HG02642 (cell line): ENCODE measurements around the gene MITD1.
"Not testable (repeated sequence)": the region's sequence is repeated elsewhere in the genome, so short reads cannot be mapped to it uniquely, and the experiment has no call there.

Experiments
- ATAC-seq: cut with Tn5 transposase; IDR thresholded peaks from one replicate; pipeline ENCODE4 v1.9.1; 2021; ENCODE audit warnings: mild to moderate bottlenecking; ENCODE audit not compliant: unreplicated experiment, poor library complexity

Gene MITD1

GRCh38 chr2:99180755-99181623 is at the start of gene MITD1, which contains the start of gene MRPL30:
Gene MITD1 (minus strand): TSS chr2:99181058. CDS start chr2:99180981, 77 bp downstream.
Gene MRPL30 (plus strand): TSS chr2:99181184. CDS start chr2:99186204, 5,020 bp downstream.
- ATAC-seq: peak; percentile 96

DNA sequence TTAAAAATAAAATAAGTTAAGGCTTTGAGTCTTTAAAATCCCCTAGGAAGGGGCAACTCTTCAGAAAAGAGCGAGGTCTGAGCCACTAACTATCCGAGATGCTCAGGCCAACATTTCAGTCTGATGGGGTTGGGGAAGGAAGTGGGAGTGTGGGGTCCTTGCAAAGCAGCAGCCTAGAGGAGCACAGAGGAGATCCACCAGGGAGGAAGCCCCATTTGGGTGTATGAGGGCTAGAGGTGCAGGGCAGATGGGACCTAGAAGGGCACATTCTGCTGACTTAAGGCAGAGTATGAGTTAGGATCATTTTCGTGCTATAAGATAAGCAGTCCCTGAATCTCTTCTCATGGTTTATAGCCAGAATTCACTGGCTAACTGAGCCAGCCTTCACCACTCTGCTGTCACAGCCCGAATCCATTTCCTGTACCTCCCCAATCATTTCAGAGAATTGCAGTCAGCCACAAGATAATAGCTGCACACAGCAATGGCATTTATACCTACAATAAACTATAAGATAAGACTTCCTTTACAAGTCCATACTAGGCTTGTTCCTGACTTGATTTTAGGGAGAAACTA is 37.2 kb upstream of the MITD1 start:
- ATAC-seq: no peak

GRCh38 chr2:99216096-99216495 is 35.2 kb upstream of the MITD1 start:
- no peak for ATAC-seq

DNA sequence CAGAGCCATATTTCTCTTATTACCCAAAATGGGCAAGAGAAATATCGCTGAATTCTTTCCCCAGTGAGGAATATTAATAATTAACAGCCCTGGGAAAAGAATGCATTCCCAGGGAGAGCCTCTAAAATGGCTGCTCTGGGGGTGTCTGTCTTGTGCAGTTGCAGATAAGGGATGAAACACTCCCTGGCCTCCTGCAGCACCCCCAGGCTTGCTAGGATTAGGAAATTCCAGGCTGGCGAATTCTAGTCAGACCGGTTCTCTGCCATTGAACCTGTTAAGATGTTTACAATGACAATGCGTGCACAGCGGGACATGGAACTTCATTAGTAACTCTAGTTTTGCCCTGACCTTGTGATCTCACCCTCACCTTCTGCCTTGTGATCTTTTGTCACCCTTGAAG is 24.6 kb upstream of the MITD1 start:
- no peak for ATAC-seq

- no peak for ATAC-seq
These were observed 21.3 kb upstream of the MITD1 start for GRCh38 chr2:99201959-99202678.

- ATAC-seq: no peak
These were observed 19.4 kb upstream of the MITD1 start for GRCh38 chr2:99200076-99200800.

GRCh38 chr2:99198103-99198841 is 17.4 kb upstream of the MITD1 start:
- ATAC-seq: no peak

GRCh38 chr2:99192364-99192763 is 11.5 kb upstream of the MITD1 start:
- ATAC-seq: not testable (repeated sequence)

DNA sequence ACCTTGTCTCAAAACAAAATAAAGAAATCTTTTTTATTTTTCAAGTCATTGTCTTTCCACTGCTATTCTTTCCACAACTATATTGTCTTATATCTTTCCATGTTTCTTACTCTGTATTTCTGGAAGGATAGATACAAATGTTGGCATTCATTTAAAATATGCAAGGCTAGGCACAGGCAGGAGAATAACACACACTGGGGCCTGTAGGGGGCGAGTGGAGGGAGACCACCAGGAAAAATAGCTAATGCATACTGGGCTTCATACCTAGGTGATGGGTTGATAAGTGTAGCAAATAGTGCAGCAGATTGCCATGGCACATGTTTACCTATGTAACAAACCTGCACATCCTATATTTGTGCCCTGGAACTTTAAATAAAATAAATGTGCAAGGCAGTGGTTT is 9.7 kb upstream of the MITD1 start:
- no peak for ATAC-seq

DNA sequence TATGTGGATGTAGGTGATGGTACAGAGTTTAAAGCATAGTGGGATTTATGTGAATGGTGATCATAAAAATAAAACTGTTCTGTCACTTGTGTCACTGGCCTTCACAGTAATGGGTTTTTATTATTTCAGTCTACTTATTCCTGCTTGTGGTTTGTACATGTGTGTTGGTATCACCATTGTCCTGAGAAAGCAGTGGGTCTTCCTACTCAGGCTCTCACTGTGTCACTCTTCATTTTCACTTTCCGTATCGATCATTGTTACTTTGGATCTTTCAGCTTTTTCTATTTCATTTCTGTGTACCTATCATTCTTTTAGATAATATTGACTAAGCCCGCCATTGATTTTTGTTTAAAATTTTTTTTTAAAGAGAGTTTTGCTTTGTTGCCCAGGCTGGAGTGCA is 7.5 kb upstream of the MITD1 start:
- ATAC-seq: no peak

- no peak for ATAC-seq
These were observed 6.2 kb upstream of the MITD1 start for GRCh38 chr2:99187011-99187410.

- ATAC-seq: no peak
These were observed 4.0 kb upstream of the MITD1 start for GRCh38 chr2:99184811-99185210.

GRCh38 chr2:99183025-99183424 is 2.2 kb upstream of the MITD1 start:
- no peak for ATAC-seq

- no peak for ATAC-seq
These were observed 754 bp upstream of the MITD1 start for GRCh38 chr2:99181624-99182000.

- no peak for ATAC-seq
These were observed 9.3 kb downstream of the MITD1 start for GRCh38 chr2:99171377-99172140.

GRCh38 chr2:99169534-99169933 is 11.3 kb downstream of the MITD1 start:
- no peak for ATAC-seq

- ATAC-seq: no peak
These were observed 14.6 kb downstream of the MITD1 start for GRCh38 chr2:99166218-99166617.

- no peak for ATAC-seq
These were observed 21.3 kb downstream of the MITD1 start for GRCh38 chr2:99159594-99159993.

DNA sequence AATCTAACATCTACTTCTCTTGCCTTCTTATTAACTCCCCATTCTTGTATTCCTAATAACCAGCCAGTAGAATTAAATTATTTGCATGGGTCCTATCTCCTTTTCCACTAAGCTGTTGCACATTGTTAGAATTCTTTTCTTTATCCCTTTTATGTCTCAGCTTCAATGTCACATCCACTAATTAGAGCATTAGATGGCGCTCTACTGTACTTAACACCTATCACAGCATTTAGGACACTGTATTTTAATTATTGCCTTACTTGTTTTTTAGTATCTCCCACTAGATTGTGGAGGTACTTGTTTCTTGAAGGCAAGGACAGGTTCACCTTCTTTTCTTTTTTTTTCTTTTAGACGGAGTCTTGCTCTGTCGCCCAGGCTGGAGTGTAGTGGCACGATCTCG is 22.3 kb downstream of the MITD1 start:
- ATAC-seq: no peak
